GM18909 (cell line): ENCODE results near the gene RNF17.

Experiments used
- ATAC-seq: cut with Tn5 transposase; IDR thresholded peaks from one replicate; pipeline ENCODE4 v1.9.1; 2021; ENCODE audit warnings: mild to moderate bottlenecking; ENCODE audit not compliant: unreplicated experiment, poor library complexity

RNF17 gene

DNA sequence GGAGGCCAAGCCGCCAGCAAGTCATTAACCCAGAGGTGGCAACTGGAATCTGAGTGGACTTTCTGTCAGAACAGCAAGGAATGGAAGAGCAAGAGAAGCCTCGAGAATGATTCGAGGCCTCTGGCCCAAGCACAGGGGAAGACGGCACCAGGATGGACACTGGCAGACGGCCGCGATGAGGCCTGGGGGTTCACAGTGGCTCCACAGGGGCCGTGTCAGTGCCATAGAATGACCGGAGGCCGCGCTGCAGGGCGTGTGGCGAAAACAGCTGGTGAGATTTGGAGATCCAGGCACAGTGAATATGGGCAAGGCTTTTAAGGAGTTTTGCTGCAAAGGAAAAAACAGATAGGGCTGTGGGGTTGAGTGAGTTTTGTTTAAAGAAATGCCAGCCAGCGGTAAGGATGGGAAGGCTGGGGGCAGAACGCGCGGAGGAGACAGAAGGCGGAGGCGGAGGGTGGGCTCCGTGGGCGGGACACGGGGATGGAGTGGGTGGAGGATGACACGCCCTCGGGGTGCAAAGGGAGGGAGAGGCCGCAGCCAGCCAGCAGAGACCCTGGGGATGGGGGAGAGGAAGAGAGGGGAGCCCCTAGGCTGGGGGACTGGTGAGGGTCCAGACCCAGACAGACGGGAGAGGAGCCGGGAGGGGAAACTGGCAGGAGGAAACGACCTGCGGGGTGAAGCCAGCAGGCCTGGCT lies 130.5 kb downstream of the RNF17 start:
- no peak for ATAC-seq

DNA sequence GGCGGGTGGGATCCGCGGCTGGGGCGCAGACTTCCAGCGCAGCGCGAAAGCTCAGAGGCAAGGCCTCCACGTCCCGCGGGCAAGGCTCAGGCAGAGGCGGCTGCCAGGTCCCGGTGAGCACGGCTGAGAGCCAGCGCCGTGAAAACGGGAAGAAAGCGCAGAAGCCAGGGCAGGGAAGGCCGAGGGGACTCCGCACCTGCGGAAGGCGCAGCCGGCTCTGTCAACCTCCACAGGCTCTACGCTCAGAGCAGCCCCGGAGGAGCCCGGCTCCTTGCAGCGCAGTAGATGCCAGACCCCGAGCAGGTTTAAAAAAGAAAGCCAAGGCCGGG lies 131.0 kb downstream of the RNF17 start:
- no peak for ATAC-seq

- ATAC-seq: no peak
These were observed 132.1 kb downstream of the RNF17 start for GRCh38 chr13:24896061-24896460.

- no peak for ATAC-seq
These were observed 133.3 kb downstream of the RNF17 start for GRCh38 chr13:24897293-24897692.

GRCh38 chr13:24899601-24900000 lies 135.6 kb downstream of the RNF17 start:
- no peak for ATAC-seq

DNA sequence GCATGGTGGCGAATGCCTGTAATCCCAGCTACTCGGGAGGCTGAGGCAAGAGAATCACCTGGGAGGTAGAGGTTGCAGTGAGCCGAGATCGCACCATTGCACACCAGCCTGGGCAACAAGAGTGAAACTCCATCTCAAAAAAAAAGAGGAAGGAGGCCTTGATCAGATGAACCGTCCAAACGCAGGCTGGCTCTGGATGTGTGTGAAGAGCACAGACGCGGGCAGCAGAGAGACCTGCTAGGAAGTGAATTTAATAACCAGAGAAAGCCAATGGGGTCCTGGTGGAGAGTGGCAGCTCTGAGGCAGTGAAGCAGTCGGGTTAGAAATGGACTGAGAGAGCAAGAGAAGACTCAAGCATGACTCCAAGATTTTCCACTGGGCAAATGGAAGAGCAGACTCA lies 136.5 kb downstream of the RNF17 start:
- no peak for ATAC-seq

DNA sequence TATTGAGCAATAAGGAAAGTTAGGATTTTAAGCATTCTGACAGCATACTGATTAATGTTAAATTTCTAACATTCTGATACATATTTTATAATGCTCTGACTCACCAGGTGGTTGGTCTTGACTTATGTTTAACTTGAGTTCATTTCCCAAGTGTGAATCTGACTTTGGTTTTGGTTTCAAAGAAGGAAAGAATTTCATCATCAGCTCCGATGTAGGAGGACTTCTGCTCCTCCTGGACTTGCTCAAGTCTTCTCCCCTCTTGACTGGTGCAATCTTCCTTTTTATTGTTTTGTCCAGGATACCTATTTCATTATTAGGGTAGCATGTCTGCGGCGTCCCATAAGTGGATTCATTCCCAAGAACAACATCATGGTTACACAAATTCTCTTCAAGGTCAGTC lies 141.3 kb downstream of the RNF17 start:
- no peak for ATAC-seq

GRCh38 chr13:24906268-24906667 lies 142.3 kb downstream of the RNF17 start:
- no peak for ATAC-seq

DNA sequence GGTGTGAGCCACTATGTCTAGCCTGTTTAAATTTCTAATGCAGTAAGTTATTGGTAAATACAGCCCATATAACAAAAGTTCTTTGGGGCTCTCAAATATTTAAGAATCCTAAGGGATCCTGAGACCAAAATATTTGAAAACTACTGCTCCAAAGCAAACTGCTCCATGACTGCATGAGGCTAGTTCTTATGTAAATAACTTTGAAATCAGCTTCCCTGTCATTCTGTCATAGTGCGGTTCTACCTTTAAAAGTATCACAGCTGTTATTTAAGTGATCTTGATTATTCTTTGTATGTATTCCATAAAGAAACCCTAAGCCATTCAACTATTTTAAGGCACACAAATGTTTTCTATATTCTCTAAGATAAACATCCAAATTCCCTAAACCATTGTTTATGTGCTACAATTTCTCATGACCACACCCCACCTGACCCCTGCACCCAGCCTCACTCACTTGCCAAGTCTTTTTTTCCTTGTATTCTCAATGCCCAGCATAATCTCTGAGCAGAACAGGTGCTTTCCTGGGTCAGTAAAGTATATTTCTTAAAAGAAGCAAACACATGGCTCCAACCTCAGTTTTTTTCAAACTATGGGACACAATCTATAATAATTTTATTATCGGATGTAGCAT lies 146.6 kb downstream of the RNF17 start:
- ATAC-seq: no peak

DNA sequence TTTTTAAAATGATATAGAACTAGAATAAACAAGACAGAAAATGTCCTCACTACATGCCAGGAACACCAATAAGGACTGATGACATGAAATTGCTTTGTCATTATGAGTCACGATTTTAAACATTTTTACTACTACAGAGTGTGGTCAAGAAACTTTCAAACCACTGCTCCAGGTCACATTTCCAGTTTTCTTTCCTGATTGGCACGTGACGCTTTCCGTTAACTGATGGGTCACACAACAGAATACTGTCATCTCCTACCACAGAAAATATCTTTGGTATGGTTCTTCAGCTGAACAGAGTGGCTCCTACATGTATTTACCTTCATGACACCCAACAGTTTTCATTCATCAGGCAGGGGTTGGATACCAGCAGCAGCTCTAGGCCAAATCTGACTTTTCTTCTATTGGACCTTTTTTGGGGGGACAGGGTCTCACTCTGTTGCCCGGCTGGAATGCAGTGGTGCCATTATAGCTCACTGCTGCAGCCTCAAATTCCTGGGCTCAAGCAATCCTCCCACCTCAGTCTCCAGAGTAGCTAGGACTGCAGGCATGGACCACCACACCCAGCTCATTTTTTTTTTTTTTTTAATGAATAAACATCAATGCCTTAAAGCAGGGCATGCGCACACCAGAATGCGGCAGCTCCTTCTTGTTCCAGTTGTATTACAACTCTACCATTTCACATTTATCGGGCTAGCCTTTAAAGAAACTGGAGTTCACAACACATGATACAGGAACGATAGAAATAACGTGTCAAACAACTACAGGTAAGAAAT lies 147.4 kb downstream of the RNF17 start:
- ATAC-seq: no peak

GRCh38 chr13:24916464-24916863 lies 152.5 kb downstream of the RNF17 start:
- no peak for ATAC-seq

GRCh38 chr13:24921003-24921402 lies 157.0 kb downstream of the RNF17 start:
- ATAC-seq: no peak

- ATAC-seq: no peak
These were observed 157.9 kb downstream of the RNF17 start for GRCh38 chr13:24921881-24922280.

DNA sequence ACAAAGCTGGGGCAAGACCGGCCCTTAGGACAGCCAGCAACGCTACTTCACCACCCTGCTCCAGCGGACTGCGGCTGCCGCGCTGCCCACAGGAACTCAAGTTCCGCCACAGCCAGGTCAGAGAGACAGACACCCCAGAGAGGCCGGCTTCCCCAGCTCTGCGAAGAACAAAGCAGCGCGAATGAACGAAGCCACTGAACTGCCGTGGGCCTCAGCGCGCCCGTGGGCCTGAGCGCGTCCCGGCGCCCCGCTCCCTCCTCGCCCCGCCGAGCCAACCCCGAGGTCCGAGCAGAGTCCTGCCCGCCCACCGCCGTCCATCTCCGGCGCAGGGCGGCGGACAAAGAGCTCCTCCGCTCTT lies 158.4 kb downstream of the RNF17 start:
- no peak for ATAC-seq

DNA sequence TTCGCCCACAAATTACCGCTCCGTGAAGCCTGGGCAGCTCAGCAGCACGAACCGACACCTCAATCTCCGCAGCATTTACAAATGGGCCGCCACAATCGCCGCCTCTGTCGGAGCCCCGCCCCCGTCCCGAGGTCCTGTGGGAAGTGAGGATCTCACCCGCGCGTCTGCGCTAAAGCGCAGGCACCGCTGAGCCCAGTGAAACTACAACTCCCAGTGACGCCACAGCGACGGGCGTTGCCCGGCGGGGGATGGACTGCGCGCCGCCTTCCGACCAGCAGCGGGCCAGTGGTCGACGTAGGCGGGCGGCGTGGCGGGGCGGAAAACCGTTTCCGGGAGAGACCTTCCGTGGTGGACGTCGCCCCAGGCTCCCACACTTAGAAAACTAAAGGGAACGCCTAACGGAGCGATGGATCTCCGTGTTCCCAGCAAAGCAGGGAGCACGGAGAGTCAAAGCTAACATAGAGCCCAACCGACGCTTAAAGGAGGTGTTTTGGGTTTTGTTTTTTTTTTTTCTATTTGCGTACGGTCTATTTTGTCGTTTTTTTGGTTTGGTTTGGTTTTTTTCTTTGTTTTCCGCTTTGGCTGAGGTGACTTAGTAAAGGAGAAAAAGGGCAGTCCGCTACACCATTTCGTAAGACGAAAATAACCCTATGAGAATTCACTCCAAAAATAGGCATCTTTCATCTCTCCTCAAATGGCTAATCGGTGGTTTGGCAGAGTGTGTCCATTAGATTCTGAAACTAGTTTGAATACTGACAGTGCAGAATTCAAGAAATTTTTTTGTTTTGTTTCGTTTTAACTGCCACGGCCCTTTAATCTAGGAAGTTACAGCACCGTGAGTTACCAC lies 159.0 kb downstream of the RNF17 start:
- peak; percentile 92 for ATAC-seq

DNA sequence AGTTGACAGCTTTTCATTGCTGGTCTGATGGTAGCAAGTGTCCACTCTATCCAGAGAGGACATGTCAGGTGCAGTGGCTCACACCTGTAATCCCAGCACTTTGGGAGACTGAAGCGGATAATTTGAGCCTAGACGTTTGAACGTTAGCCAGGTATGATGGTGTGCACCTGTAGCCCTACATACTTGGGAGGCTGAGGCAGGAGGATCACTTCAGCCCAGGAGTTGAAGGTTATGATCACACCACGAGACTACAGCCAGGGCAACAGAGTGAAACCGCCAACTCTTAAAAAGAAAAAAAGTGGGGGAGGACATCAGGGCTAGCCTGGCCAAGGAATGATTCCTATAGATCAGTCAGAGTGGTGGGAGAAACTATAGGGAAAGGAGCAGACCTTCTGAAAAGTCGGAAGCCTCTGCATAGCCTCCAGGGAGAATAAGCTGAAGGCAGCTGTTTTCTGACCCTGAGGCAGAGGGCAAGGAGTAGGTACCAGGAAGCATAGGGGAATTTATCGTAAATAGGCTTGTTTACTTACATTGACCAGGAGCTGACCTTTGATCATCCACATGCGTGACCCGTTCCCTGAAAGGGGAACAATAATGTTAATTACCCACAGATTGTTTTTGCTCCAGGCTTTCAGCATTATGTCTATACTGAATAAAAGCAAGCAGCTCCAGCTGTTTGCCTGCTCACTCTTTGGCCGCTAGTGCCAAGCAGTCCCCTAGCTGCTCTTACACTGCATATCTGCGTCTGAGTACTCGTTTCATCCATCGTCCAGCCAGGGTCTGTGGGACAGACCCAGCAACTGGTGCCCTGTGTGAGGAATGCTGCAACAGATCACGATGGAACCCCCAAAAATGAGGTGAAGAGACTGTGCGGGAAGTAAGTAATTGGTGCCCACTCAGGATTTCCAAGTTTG lies 161.6 kb downstream of the RNF17 start:
- no peak for ATAC-seq

GRCh38 chr13:24927810-24928404 lies 163.9 kb downstream of the RNF17 start:
- ATAC-seq: no peak

DNA sequence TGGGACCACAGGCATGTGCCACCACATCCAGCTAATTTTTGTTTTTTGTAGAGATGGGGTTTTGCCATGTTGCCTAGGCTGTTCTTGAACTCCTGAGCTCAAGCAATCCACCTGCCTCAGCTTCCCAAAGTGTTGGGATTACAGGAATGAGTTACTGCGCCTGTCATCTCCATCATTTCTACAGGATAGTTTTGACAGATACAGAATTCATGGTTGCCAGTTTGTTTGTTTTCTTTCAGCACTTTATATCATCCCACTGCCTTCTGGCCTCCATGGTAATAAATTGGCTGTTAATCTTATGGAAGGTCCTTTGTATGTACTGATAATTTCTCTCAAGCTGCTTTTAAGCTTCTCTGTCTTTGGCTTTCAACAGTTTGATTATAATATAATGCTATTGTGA lies 165.2 kb downstream of the RNF17 start:
- ATAC-seq: no peak
